Smooth muscle cell (in vitro differentiated cells): Measurements from ENCODE around the gene APBA2. TPM values are rescaled to one million over a fixed set of nuclear protein-coding genes. Genes with fewer than 3 reads are reported as not detected.

Experiments used
- DNase-seq: peaks from one replicate; lab custom pipeline; 2025; ENCODE audit not compliant: unreplicated experiment; lab: John Stamatoyannopoulos, UW
- H2AFZ ChIP-seq: fragments of 200-600 bp; sonication (generic); 2 replicates; pipeline ENCODE4 v1.6.0; 2016; ENCODE audit warnings: antibody characterized with exemption, low read depth, mild to moderate bottlenecking
- H3F3A ChIP-seq: fragments of 200-600 bp; sonication (generic); 2 replicates; pipeline ENCODE4 v1.6.0; 2017; ENCODE audit warnings: antibody characterized with exemption, low read depth
- H3K27ac ChIP-seq: fragments of 200-600 bp; sonication (generic); 2 replicates; pipeline ENCODE4 v1.5.1; 2016; ENCODE audit warnings: low read depth, mild to moderate bottlenecking
- H3K27me3 ChIP-seq: fragments of 200-600 bp; sonication (generic); 2 replicates; pipeline ENCODE4 v1.6.1; 2016; ENCODE audit warnings: low read depth, mild to moderate bottlenecking
- H3K36me3 ChIP-seq: fragments of 200-600 bp; sonication (generic); 2 replicates; pipeline ENCODE4 v1.5.1; 2016; ENCODE audit warnings: low read depth
- H3K4me1 ChIP-seq: fragments of 200-600 bp; sonication (generic); 2 replicates; pipeline ENCODE4 v1.5.1; 2016; ENCODE audit warnings: low read depth
- H3K4me2 ChIP-seq: fragments of 200-600 bp; sonication (generic); 2 replicates; pipeline ENCODE4 v1.6.0; 2016; ENCODE audit warnings: mild to moderate bottlenecking
- H3K4me3 ChIP-seq: fragments of 200-600 bp; sonication (generic); 2 replicates; pipeline ENCODE4 v1.5.1; 2016; ENCODE audit warnings: mild to moderate bottlenecking
- H3K79me2 ChIP-seq: fragments of 200-600 bp; sonication (generic); 2 replicates; pipeline ENCODE4 v1.6.0; 2016; ENCODE audit warnings: low read depth, mild to moderate bottlenecking
- H3K9ac ChIP-seq: fragments of 200-600 bp; sonication (generic); 2 replicates; pipeline ENCODE4 v1.6.0; 2016; ENCODE audit warnings: low read depth
- H3K9me3 ChIP-seq: fragments of 200-600 bp; sonication (generic); replicated peaks from 2 replicates; pipeline ENCODE4 v1.5.1; 2016; ENCODE audit warnings: low read depth
- H4K20me1 ChIP-seq: fragments of 200-600 bp; sonication (generic); 2 replicates; pipeline ENCODE4 v1.6.0; 2016; ENCODE audit warnings: low read depth
- WGBS: methylation state at CpG from one replicate; pipeline ENCODE4 v1.1.7; 2016; ENCODE audit warnings: low lambda C conversion rate; 5-methylcytosine and 5-hydroxymethylcytosine counted together
- polyA plus RNA-seq: library from polyadenylated mRNA; unstranded; fragments of >200 nt; fragmentation: Nextera tagmentation; extraction: Ambion mirVana; gene quantifications from 2 replicates; pipeline ENCODE4 v1.2.1, GENCODE V29; 2016
- total RNA-seq: library from RNA; depleted of rRNA; stranded (reverse); fragments of >200 nt; gene quantifications from 2 replicates; pipeline ENCODE4 v1.2.3, GENCODE V29; 2014
- TF ChIP-seq, protein P1 (sequence below): fragments of 200-600 bp; sonication (generic); IDR thresholded peaks from 2 replicates; pipeline ENCODE4 v1.5.1; 2017; ENCODE audit warnings: borderline replicate concordance, mild to moderate bottlenecking, antibody characterized with exemption; ENCODE audit not compliant: insufficient read depth, poor library complexity, severe bottlenecking

Gene APBA2
- total and polyA plus RNA-seq, 2 experiments from 2014 or later: 10.2 to 14.9 TPM

- H3K9me3 ChIP-seq: no peaks in the 10 kb centered on the region
- no peak overlapping the region for H3K4me3 ChIP-seq
- no peak for DNase-seq
- no peaks in the 10 kb centered on the region for H4K20me1 ChIP-seq
- no peaks in the 10 kb centered on the region for H3K4me1 ChIP-seq
- H3K27me3 ChIP-seq: no peaks in the 10 kb centered on the region
- whole genome bisulfite sequencing: 80% methylated on average over 2 of the region's 2 CpGs
- no peak overlapping the region for H3K4me2 ChIP-seq
- peaks cover 4% of the 10 kb centered on the region for H3F3A ChIP-seq
- TF ChIP-seq, protein P1, sequence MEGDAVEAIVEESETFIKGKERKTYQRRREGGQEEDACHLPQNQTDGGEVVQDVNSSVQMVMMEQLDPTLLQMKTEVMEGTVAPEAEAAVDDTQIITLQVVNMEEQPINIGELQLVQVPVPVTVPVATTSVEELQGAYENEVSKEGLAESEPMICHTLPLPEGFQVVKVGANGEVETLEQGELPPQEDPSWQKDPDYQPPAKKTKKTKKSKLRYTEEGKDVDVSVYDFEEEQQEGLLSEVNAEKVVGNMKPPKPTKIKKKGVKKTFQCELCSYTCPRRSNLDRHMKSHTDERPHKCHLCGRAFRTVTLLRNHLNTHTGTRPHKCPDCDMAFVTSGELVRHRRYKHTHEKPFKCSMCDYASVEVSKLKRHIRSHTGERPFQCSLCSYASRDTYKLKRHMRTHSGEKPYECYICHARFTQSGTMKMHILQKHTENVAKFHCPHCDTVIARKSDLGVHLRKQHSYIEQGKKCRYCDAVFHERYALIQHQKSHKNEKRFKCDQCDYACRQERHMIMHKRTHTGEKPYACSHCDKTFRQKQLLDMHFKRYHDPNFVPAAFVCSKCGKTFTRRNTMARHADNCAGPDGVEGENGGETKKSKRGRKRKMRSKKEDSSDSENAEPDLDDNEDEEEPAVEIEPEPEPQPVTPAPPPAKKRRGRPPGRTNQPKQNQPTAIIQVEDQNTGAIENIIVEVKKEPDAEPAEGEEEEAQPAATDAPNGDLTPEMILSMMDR: no peak
- no peak overlapping the region for H2AFZ ChIP-seq
- H3K9ac ChIP-seq: no peak overlapping the region
- H3K79me2 ChIP-seq: no peaks in the 10 kb centered on the region
- no peaks in the 10 kb centered on the region for H3K36me3 ChIP-seq
- H3K27ac ChIP-seq: no peak overlapping the region
Observed at GRCh38 chr15:29008846-29009245, 123.1 kb downstream of the APBA2 start.

DNA sequence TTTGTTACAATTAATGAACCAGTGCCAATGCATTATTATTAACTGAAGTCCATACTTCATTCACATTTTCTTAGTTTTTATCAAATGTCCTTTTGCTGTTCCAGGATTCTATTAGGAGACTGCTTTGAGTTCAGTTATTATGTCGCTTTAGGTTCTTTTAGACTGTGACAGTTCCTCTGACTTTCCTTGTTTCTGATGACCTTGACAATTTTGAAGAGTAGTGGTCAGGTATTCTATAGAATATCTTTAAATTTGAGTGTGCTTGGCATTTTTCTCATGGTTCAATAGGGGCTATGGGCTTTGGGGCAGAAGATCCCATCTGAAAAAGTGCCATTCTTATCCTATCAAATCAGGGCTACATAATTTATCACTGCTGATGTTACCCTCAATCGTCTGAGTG is 126.3 kb downstream of the APBA2 start:
- TF ChIP-seq, protein P1: no peak
- no peaks in the 10 kb centered on the region for H3K79me2 ChIP-seq
- H3K9me3 ChIP-seq: no peaks in the 10 kb centered on the region
- H3K27me3 ChIP-seq: no peaks in the 10 kb centered on the region
- H3K4me3 ChIP-seq: no peak overlapping the region
- H3K27ac ChIP-seq: no peak overlapping the region
- H2AFZ ChIP-seq: no peak overlapping the region
- H3K4me2 ChIP-seq: no peak overlapping the region
- no peak overlapping the region for H3K9ac ChIP-seq
- H3F3A ChIP-seq: peaks cover 5% of the 10 kb centered on the region
- no peak for DNase-seq
- H3K36me3 ChIP-seq: no peaks in the 10 kb centered on the region
- no peaks in the 10 kb centered on the region for H4K20me1 ChIP-seq
- 93% methylated on average over 2 of the region's 2 CpGs for WGBS
- no peaks in the 10 kb centered on the region for H3K4me1 ChIP-seq

DNA sequence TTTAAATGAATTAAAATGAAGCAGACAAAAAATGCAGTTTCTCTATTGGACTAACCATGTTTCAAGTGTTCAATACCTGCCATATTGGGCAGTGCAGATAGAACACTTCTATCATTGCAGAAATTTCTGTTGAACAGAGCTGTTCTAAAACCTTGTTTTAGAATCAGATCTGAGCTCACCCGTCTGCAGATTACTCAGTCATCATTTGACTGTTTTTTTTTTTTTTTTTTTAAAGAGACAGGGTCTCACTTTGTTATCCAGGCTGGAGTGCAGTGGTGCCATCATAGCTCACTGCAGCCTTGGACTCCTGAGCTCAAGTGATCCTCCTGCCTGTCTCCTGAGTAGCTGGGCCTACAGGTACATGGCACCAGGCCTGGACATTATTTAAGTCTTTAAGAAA is 128.7 kb downstream of the APBA2 start:
- Histone ChIP-seq H4K20me1 (no peaks in the 10 kb centered on the region), H3K27me3 (no peaks in the 10 kb centered on the region), H3K4me3 (no peak overlapping the region), H3K4me2 (no peak overlapping the region), H3K79me2 (no peaks in the 10 kb centered on the region), H3F3A (peaks cover 5% of the 10 kb centered on the region), H3K36me3 (no peaks in the 10 kb centered on the region), H3K9ac (no peak overlapping the region), H3K27ac (no peak overlapping the region), H3K4me1 (no peaks in the 10 kb centered on the region), H2AFZ (no peak overlapping the region), H3K9me3 (no peaks in the 10 kb centered on the region)
- no peak for DNase-seq
- TF ChIP-seq, protein P1: no peak
- WGBS: 10% methylated on average over 1 of the region's 1 CpG

DNA sequence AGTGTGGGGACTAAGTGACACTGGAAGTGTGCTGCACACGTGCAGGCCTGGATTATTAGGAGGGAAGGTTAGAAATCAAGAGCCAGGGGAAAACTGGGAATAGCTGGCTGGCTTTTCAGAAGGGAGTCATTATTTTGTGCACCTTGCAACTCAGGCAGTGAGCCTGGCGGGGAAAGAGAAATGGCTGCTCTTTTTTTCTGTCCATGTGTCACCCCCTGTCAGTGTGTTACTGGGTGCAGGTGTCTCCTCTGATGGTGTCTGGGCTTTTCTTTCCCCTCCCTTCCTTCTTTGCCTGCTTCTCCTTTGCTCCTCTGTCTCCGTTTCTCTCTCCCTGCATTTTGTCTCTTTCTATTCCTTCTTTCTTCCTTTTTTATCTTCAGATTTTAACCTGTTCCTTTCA is 130.7 kb downstream of the APBA2 start:
- H3K27me3 ChIP-seq: no peaks in the 10 kb centered on the region
- H3K79me2 ChIP-seq: no peaks in the 10 kb centered on the region
- no peak for DNase-seq
- H3K36me3 ChIP-seq: no peaks in the 10 kb centered on the region
- no peak overlapping the region for H2AFZ ChIP-seq
- WGBS: 96% methylated on average over 3 of the region's 3 CpGs
- H3F3A ChIP-seq: peaks cover 5% of the 10 kb centered on the region
- H3K4me1 ChIP-seq: no peaks in the 10 kb centered on the region
- no peak overlapping the region for H3K4me2 ChIP-seq
- no peaks in the 10 kb centered on the region for H3K9me3 ChIP-seq
- no peak overlapping the region for H3K27ac ChIP-seq
- no peak overlapping the region for H3K4me3 ChIP-seq
- TF ChIP-seq, protein P1: no peak
- H3K9ac ChIP-seq: no peak overlapping the region
- H4K20me1 ChIP-seq: no peaks in the 10 kb centered on the region
